ENCODE data around the gene SLC26A2.

The SLC26A2 gene

DNA sequence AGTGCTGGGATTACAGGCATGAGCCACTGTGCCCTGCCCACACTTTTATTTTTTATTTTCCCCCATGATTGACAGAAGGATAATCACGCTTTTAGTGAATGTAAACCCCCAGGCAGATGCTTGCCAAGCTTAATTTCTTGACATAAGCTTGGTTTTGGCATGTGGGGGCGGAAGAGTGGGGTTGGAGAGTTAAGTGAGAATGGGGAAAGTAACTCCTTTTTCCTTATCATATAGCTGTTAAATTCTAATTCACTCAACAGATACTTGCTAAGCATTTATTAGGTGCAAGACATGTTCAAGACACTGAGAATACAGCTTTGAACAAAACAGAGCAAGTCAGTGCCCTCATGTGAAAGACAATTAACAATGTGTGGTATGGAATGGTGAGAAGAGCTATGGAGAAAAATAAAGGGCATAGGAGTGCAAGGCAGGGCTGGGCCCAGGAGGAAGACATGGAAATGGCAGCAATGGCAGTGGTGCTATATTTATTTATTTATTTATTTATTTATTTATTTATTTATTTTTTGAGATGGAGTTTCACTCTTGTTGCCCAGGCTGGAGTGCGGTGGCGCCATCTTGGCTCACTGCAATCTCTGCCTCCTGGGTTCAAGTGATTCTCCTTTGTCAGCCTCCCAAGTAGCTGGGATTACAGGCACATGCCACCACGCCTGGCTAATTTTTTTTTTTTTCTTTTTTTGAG lies 2.2 kb downstream of the SLC26A2 start:
- no peak for DNase-seq

DNA sequence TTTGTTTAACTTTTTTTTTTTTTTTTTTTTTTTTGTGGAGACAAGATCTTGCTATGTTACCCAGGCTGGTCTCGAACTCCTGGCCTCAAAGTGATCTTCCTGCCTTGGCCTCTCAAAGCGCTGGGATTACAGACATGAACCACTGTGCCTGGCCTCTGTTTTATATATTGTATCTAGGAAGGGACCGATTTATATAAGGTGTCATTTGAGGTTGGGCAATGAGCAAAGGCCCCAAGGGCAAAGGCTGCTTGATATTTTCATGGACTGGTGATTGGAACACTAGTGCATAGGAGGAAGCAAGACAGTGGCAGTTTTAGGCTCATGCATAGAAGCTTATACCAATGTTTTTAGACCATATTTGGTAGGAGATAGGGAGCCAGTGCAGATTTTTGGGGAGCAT lies 3.2 kb downstream of the SLC26A2 start:
- DNase-seq, result no peak

DNA sequence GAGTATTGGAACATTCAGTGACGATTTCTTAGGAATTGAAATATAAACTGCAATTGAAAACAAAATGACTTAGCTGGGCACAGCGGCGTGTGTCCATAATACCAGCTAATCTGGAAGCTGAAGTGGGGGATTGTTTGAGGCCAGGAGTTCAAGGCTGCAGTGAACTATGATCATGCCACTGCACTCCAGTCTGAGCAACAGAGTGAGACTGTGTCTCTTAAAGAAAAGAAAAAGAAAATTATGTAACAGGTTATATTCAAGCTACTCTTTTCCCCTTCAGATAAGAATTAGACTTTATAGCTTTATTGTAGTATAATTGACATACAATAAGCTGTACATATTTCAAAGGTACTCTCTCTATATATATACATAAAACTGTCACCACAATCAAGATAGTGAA lies 6.4 kb downstream of the SLC26A2 start:
- DNase-seq, result no peak

DNA sequence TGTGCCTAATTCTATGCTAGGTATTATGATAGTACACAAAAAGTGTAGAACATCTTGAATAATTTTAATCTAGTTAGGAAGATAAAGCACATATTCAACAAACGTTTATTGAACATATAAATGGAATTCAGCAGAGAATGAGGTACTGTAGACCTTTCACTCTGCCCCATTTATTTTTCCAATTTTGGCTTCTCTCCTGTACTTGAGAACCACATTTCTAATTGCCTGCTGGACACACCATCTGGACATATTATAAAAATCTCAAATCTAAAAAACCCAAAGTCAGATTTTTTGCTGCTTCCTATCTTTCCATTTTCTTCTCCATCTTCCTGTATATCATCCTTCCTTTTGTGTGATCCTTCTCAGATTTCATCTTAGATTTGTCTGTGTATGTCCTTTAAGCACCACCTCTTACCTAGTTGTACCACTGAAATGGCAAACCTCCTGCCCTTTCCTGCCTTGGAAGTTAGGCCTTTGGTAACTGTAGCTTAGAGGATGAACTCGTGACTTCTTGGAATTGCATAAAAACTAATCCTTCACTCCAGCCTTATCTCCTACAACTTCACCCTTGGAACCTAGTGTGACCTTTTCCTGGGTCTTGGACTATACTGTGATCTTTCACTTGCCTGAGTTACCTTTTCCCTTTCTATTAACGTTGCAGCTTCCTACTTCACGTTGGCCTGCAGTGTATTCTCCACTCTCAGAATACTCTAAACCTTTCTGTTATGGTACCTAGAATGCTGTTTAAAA lies 8.8 kb downstream of the SLC26A2 start:
- no peak for DNase-seq

DNA sequence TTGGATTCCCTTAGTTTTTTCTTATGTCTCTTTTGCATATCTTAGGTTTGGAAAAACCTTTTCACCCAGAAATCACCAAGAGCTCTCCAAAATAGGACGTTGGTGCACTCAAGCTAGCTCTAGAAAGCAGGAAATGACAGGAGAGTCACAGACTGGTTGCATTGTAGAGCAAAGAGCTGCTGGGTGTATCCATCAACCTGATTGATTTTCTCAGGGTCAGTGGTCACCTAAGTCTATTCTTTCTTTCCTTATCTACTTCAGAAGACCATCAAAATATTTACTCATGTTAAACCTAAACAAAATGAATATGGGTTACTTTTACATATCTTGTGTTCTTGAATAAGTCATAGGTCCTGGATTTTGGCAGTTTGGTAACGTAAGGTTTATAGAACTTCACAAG lies 14.9 kb downstream of the SLC26A2 start:
- no peak for DNase-seq

DNA sequence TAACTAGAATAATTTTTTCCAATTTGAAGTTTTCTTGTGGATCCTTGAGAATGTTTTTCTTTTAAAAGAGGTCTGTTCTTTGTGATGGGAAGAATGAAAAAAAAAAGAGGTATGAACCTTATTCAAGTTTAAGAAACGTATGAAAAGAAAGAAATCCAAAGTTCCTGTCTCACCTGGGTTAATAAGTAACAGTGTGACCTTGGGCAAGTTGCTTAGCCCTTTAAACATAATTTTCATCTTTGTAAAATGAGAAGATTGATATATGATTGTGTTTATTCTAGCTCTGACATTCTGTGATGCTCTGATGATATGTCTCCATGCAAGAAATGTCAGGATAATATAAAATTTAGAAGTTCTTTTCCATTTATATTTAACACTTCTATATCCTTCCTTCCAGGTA lies 19.3 kb downstream of the SLC26A2 start:
- DNase-seq, result no peak

DNA sequence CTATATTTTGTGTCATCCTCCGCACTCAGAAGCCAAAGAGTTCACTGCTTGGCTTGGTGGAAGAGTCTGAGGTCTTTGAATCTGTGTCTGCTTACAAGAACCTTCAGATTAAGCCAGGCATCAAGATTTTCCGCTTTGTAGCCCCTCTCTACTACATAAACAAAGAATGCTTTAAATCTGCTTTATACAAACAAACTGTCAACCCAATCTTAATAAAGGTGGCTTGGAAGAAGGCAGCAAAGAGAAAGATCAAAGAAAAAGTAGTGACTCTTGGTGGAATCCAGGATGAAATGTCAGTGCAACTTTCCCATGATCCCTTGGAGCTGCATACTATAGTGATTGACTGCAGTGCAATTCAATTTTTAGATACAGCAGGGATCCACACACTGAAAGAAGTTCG lies 20.6 kb downstream of the SLC26A2 start:
- no peak for DNase-seq

DNA sequence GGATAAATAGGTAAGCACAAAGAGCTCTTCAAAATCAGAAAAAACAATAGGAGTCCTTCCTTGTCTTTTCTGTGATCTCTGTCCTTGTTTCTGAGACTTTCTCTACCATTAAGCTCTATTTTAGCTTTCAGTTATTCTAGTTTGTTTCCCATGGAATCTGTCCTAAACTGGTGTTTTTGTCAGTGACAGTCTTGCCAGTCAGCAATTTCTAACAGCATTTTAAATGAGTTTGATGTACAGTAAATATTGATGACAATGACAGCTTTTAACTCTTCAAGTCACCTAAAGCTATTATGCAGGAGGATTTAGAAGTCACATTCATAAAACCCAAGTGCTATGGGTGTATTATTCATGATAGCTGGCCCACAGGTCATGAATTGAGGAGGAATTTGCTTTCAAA lies 21.9 kb downstream of the SLC26A2 start:
- no peak for DNase-seq

DNA sequence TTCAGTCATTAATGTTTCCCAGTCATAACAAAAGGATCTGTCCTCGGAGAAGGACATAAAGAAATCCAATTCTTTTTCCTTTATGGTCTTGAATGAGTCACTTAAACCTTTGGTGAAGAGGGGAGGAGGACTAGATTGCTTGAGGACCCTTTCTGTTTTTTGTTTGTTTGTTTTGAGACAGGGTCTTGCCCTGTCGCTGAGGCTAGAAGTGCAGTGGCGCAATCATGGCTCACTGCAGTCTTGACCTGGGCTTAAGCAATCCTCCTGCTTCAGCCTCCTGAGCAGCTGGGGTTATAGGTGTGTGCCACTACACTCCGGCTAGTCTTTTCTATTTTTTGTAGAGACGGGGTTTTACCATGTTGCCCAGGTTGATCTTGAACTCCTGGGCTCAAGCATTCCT lies 27.6 kb downstream of the SLC26A2 start:
- DNase-seq, result no peak

DNA sequence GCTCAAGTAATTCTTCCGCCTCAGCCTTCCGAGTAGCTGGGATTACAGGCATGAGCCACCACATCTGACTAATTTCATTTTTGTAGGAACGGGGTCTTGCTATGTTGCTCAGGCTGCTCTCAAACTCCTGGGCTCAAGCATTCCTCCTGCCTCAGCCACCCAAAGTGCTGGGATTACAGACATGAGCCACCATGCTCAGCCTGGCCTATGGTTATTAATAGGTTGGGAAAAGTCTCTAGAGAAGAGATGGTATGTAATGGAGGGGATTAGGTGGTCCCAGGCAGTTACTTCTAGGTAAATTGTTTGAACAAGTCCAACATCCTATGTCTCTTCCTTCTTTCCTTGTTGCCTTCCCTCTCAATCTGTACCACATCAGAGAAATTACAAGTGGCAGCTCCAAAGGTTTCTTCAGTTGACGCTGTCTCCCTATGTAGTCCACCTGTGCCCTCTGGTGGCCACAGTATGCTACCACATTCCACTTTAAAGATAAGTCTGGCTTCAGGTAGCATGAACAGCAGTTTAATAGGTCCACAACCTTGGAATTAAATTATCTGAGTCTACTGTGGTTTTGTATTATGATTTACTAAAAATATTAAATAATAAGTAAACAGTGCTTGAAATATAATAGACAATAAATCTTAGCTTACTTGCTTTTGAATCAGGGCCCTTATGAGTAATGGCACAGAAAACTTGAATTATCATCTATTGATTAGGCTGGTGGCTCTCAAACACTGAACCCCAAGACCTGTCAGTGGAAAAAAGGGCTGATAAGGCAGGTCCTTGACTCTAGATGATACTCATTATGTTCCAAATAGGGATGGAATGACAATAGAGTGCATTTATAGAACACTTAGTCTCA lies 30.2 kb downstream of the SLC26A2 start:
- DNase-seq, result peak; percentile 47

DNA sequence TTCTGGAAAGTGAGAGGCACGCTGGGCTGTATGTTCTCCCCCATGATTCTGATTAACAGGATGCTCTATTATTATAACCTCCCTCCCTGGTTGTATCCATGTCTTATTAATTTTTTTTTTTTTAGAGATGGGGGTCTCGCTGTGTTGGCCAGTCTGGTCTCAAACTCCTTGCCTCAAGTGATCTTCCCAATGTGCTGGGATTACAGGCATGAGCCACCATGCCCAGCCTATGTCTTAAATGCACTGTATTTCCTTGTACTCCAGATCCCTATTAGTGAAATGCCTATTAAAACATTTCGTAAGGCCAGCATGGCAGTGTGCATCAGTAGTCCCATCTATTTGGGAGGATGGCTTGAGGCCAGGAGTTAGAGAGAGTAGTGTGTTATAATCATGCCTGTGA lies 32.9 kb downstream of the SLC26A2 start:
- DNase-seq, result no peak

DNA sequence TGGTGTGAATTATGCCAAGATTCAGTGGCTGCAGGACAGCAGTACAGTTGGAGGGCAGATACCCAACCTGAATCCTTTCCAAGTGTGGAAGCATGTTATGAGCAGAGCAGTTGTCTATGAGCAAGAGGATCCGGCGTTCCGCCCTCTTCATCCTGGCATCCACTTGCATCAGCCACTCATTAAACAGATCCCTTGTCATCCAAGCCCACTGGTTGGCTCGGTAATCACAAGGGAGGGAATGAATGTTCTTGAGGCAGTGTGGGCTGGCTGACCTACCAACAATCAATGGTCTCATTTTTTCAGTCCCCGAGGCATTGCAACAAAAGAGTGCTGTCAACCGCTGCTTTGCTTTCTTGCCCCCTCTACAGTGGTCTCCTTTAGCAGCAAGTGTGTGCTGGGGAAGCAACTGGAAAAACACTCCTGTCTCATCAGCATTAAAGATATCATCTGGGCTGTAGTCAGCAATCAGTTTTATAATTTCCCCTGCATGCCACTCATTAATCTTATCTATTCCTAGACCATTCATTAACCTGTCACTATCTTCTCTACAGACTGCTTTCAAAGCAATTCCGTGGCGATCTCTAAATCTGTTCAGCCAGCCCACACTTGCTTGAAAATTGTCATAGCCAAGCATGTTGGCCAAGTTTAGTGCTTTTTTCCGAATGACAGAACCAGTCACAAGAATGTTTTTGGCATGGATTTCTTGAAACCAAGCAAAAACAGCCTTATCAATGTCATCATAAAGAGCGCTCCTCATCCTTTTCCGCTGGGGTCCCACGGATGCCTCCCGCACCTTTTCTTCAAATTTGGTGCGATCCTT lies 35.0 kb downstream of the SLC26A2 start:
- no peak for DNase-seq

DNA sequence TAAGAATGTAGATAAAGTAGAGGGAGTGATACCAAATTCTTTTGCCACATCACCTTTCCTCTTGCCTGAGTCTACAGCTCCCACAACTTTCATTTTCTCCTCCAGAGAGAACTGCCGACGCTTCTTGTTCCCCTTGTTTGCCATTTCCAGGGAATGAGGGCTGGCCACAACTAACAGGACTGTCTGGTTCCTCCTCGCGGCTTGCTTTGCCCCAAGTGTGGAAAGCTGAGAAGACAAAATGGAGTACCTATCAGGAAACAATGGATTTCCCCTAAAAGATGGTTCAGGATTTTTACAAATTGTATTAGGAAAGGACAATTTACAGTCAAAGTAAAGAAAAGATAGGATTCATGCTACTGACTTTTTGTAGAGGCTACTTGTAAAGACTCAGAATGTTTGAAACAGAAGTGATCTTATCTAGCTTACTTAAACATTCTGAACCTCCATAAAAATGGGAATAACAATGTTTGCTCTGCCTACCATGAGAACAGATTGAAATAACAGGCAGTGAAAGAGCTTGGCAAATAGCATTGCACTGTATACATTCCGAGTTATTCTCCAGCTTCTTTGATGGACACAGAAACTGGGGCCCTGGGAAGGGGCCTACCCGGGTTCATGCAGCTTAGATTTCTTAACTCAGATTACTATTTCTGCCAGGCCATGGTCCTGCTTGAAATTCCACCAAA lies 35.8 kb downstream of the SLC26A2 start:
- no peak for DNase-seq

DNA sequence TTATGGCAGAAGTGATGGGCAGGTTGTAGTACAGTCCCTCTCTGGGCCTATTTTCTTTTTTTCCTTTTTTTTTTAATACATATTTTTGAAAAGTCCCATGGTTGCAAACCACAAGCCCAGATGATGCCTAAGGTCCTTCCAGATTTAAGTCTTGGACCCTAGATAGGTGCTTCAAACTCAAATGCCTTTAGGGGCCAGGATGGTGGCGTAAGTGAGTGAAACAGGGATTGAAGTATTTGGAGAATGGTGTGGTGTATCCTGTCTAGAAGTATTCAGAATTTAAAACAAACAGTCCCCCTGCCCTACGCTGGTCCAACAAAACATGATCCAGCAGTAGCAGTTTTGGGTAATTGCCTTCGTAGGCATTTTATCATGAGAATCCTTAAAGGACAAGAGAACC lies 37.7 kb downstream of the SLC26A2 start:
- DNase-seq, result no peak

DNA sequence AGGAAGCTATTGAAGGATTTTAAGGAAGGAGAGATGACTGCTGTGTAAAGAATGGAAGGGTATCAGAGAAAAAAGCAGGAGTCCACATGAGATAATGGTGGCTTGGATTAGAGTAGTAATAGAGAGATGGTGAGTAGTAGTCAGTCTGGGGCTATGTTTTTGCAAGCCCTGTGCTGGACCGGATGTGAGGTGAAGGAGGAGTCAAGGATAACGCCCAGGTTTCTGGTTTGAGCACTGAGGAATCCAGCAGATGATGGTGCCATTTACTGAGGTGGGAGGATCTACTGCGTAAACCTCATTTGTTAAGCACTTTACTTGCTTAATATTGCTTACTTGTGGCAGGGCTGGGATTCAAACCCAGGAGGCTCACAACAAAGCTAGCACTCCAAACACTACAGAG lies 38.8 kb downstream of the SLC26A2 start:
- DNase-seq, result no peak

DNA sequence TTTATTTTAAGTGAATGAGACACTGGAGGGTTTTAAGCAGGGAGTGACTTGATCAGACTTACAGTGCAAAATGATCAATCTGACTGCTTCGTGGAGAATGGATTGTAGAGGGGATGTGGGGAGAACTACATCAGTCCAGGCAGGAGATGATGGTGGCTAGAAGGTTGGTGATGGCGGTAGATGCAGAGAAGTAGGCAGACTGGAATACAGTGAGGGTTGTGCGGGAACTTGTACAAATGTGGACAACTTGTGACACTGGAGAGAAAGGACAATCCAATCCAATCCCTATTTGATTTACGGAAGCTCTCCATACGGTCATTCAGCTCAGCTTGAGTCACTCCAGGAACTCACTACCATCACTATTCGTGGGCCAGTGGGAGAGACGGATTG lies 39.3 kb downstream of the SLC26A2 start:
- DNase-seq, result no peak

DNA sequence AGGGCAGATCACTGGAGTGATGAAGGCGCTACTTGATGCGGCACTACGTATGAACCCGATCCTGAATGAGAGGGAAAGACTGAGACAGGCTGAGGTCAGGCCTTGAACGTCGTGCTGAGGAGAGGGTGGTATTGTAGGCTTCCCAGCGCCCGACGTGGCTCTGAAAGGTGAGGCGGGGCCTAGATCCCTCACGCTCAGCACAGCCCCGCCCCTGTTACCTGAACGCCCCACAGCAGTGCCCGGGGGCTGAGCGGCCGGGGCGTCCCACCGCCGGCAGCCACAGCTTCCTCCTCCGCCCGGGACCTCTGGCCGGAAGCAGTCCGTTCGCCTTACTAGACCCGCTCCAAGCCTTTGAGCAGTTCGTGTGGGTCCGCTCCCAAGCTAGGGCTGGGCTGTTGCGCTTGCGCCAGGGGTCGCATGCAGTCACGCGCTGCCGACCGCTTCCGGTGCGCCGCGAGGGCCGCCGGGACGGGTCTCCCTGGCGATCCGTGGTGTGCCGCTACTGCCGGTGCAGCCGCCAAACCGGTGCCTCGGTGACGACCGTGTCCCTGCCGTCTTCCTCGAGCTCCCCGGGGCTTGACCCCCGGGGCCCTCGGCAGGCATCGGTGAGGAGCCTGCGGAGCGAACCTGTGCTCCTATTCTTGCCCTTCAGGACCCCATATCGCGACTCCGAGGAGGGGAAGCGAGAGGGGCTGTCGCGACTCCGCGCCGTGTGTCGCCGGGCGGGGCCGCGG lies 39.9 kb downstream of the SLC26A2 start, which contains the start of the genes HMGXB3 and TIGD6:
HMGXB3 (plus strand) TSS at position 484 of the 734 bp plus-strand sequence. CDS start 4,114 bp downstream, outside the sequence.
TIGD6 (minus strand) TSS at position 399 of the 734 bp plus-strand sequence. CDS start 4,306 bp downstream, outside the sequence.
- DNase-seq, result peak; percentile 94

DNA sequence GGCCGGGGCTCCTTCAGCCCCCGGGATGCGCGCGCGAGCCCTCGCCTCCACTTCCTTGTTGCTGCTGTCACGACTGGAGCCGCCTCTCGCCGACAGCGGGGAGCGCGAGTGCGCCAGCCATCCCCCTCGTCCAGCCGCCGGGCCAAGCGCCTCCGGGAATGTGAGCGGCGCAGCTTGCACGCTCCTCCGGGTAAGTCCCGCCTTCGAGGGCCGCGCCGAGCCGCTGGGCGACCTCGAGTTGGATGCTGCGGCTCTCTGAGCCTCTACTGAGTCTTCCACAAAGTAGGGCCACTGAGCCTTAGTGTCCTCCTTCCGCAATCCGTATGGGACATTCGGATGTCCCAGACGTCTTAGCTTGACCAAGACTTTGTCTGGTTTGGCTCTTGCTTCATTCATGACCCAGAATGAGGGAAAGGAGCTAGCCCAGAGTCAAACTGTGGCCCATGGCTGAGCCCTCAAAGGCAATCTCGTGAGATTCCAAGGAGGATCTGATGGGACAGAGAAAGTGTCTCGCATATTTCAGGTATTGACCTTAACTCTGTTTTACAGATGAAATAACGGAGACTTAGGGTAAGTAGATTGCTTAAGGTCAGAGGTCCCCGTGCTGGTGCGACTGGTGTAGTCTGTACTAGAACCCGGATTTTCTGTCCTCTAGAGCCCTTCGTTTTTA lies 40.6 kb downstream of the SLC26A2 start:
- no peak for DNase-seq

DNA sequence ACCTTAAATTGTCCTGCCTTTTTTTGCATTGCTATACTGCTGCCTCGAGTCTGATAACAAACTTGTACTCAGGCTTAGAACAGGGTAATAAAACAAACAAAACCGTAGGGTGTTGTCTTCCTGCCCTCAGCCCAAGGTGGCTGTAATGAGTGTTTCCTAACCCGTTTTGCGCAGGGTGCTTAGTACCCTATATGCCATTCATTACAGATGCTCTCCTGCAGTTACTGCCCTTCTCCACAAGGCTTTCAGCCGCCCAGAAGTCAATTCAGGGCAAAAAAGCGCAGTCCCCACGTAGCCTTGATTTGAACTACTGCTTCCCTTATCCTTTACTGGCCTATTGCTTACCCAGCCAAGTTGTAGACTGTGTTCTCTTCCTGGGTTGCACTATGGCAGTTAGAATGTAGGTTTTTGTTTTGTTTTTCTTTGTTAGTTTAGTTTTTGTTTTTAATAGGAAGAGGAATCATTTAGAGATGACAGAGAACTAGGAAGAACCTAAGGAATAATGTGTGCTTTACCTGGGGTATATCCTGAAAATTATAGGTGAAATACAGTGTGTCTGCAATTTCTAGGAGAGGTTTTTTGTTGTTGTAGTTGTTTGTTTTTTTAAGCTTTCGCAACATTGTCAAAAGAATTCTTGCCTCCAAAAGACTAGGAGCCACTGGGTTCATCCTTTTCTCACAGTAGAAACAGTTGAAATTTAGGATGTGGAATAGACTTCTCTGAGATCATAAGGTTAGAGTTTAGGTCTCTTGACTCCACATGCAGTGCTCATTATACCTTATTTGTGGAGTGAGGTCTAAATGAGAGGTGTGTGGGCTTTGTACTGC lies 41.3 kb downstream of the SLC26A2 start:
- DNase-seq, result peak; percentile 71

DNA sequence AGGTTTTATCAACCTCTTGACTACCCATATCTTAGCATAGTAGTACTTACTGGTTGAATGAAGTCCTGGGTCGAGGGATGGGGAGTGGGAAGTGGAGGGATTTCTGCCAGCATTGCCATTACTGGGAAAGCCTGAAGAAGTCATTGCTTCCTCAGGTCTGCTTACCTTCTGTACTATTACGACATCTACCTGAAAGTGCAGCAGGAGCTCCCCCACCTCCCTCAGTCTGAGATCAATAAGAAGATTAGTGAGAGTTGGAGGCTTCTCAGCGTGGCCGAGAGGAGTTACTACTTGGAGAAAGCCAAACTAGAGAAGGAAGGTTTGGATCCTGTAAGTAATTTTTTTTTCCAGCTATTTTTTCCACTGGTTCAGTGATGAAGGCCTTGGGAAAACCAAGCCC lies 45.8 kb downstream of the SLC26A2 start:
- no peak for DNase-seq

All from GDM1 (cell line).